Cardiac fibroblast (primary cell): ENCODE measurements around the gene KNSTRN.

ENCODE experiments used
- DNase-seq, 2 donors: peaks; one replicate each; pipeline versions ENCODE4 v3.0.0 to v3.0.0-alpha.2; 2010; ENCODE audit warnings: low read depth in 2 of 2
- H3K4me3 ChIP-seq, 2 donors: replicated peaks in 1 of 2; 1 replicate in 1 of 2; 2 replicates in 1 of 2; pipeline ENCODE4 v1.5.1; 2011; ENCODE audit warnings: low read depth in 2 of 2, low read length in 2 of 2, mild to moderate bottlenecking in 2 of 2, moderate library complexity in 1 of 2
- TF ChIP-seq, protein P1 (sequence below): IDR thresholded peaks from one replicate; pipeline ENCODE4 v1.5.1; 2011; ENCODE audit warnings: low read depth, mild to moderate bottlenecking, low read length, inconsistent platforms

The KNSTRN gene

DNA sequence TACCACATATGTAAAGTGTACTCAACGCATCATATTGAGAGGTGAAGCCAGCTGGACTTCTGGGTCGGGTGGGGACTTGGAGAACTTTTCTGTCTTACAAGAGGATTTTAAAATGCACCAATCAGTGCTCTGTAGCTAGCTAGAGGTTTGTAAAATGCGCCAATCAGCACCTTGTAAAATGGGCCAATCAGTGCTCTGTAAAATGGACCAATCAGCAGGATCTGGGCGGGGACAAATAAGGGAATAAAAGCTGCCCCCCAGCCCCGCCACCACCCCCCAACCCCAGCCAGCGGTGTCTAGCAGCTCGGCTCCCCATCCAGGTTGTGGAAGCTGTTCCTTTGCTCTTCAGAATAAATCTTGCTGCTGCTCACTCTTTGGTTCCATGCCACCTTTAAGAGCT is 16.8 kb downstream of the KNSTRN start:
- no peak for DNase-seq
- TF ChIP-seq, protein P1, sequence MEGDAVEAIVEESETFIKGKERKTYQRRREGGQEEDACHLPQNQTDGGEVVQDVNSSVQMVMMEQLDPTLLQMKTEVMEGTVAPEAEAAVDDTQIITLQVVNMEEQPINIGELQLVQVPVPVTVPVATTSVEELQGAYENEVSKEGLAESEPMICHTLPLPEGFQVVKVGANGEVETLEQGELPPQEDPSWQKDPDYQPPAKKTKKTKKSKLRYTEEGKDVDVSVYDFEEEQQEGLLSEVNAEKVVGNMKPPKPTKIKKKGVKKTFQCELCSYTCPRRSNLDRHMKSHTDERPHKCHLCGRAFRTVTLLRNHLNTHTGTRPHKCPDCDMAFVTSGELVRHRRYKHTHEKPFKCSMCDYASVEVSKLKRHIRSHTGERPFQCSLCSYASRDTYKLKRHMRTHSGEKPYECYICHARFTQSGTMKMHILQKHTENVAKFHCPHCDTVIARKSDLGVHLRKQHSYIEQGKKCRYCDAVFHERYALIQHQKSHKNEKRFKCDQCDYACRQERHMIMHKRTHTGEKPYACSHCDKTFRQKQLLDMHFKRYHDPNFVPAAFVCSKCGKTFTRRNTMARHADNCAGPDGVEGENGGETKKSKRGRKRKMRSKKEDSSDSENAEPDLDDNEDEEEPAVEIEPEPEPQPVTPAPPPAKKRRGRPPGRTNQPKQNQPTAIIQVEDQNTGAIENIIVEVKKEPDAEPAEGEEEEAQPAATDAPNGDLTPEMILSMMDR, result no peak
- H3K4me3 ChIP-seq, result no peak overlapping the region

DNA sequence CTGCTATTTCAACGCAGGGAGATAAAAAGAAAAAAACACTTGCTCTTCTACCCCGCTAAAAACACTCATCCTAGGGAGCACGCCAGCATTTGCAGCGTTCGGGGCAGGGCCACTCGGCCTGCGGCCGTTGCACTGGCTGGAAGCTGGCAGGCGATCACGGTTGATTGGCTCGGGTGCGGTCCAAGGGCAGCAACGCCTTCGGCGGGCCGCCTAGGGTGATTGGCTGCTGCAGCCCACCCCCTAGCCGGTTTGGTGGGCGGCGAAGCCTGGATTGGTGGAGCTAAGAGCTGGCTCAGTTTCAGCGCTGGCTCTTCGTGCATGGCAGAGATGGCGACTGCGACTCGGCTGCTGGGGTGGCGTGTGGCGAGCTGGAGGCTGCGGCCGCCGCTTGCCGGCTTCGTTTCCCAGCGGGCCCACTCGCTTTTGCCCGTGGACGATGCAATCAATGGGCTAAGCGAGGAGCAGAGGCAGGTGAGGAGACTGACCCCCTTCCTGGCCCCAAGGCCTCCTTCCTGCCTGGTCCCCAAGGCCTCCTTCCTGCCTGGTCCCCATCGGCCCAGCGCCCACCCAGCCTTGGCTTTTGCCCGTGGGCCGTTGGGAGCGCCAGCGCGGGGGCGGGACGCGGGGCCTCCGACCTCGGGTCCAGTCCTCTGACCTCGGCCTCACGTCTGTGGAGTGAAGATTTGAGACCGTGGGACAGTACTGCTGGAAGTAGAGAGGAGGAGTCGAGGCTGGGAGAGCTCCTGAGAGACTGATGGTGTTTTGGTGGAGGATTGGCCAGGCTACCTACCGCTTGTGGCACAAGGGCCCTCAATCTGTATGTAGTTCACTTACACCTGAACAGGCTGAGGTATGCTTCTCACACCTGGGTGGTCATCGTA is 23.2 kb downstream of the KNSTRN start, which contains the start of gene IVD:
TSS of gene IVD (plus strand) at position 295 of the 881 bp plus-strand sequence. CDS start at position 328, 33 bp downstream.
- TF ChIP-seq, protein P1, result no peak
- H3K4me3 ChIP-seq, result peak within 1 kb of the TSS; percentile 94
- peak; percentile 95 to 97 for DNase-seq

DNA sequence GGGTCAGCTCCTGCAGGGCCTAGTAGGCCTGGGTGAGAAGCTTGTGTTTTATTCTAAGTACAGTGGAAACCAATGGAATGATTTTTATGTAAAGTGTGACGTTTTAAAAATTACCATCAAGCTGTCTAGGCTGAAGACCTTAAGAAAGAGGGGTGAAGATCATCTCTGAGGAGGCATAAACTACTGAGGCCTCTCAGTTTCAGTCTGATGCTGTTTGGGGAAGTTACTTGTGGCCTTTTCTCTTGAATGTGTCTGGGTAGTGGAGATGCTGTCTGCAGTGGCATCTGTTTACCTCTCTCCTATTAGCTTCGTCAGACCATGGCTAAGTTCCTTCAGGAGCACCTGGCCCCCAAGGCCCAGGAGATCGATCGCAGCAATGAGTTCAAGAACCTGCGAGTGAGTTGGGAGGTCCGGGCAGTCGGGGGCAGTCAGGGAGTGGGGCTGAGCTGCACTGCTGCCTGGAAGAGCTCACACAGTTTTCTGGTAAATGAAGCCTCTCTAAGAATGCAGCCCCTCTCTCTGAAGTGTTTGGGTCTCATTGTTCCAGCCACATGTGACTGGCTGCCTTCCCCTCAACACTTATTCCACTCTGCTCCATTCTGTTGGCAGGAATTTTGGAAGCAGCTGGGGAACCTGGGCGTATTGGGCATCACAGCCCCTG is 24.9 kb downstream of the KNSTRN start:
- no peak overlapping the region for H3K4me3 ChIP-seq
- TF ChIP-seq, protein P1, result no peak
- DNase-seq, result no peak

DNA sequence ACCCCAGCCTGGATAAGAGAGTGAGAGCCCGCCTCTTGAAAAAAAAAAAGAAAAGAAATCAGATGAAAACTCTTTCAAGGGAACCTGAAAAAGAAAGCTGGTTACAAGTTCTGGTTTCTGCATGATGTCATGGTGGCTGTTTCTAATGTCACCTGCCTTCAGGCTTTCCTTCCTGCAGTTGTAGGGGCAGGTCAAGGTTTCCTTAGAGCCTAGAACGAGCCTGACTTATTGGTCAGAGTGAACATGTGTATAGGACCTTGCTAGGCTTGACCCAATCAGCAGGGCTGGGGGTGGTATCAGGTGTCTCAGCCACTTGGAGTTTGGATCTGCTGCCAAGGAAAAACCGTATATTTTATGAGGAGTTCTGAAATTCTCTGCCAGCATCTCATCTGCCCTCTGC is 26.8 kb downstream of the KNSTRN start:
- TF ChIP-seq, protein P1, result no peak
- H3K4me3 ChIP-seq, result no peak overlapping the region
- no peak for DNase-seq

DNA sequence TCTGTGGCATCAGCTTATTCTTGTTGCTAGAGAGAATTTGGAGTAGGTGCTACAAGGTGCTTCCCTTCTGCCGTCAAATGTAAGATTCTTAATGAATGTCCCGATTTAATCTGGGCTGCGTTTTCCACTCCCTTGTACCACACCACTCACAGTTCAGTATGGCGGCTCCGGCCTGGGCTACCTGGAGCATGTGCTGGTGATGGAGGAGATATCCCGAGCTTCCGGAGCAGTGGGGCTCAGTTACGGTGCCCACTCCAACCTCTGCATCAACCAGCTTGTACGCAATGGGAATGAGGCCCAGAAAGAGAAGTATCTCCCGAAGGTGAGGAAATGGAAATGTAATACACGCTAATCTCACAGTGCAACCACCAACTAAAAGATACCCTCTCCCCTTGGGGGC is 28.0 kb downstream of the KNSTRN start:
- TF ChIP-seq, protein P1, result no peak
- no peak overlapping the region for H3K4me3 ChIP-seq
- DNase-seq, result no peak

DNA sequence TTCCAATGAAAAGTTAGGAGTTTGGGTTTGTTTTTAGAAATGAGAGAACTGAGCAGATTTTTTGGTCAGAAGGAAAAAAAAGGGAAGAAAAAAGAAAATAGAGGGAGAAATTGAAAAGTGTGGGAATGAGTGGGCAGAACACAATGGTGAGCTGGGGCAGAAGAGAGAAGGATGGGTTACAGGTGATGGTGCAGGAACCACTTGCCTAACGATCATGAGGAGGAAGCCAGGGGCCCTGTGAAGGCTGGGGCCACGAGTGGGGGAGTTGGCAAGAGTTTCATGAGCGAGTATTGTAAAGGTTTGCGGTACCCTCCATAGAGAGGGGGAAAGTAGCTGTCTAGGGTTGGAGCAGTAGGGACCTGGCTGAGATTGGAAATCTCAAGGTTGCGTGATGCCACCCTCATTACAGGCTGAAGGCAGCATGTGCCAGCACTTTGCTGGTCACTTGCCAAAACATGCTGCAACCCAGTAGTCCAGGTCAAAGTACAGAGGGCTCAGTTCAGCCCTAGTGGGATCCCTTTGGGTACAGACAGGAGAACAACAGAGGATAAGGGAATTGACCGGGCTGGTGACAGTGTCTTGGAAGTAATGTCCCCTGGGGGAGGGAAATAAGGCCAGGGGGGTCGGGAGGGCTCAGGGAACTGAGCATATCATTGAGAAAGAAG is 29.7 kb downstream of the KNSTRN start:
- TF ChIP-seq, protein P1, result no peak
- no peak overlapping the region for H3K4me3 ChIP-seq
- no peak for DNase-seq
